Effector memory CD4-positive, alpha-beta T cell (primary cell): ENCODE data around the gene STAB2.

ENCODE experiments used
- DNase-seq, 3 donors: peaks; one replicate each; pipeline ENCODE4 v3.0.0-alpha.2; 2020
- H3K27ac ChIP-seq: 2 replicates; pipeline ENCODE4 v1.7.0; 2013; ENCODE audit warnings: mild to moderate bottlenecking, low read length, moderate library complexity; ENCODE audit not compliant: insufficient read depth, poor library complexity, severe bottlenecking
- H3K27me3 ChIP-seq: replicated peaks from 2 replicates; pipeline ENCODE4 v1.7.0; 2013; ENCODE audit warnings: mild to moderate bottlenecking, low read length; ENCODE audit not compliant: insufficient read depth, control insufficient read depth, poor library complexity, severe bottlenecking
- H3K36me3 ChIP-seq: 2 replicates; pipeline ENCODE4 v1.7.0; 2013; ENCODE audit warnings: mild to moderate bottlenecking, low read length, moderate library complexity; ENCODE audit not compliant: control insufficient read depth, insufficient read depth
- H3K4me1 ChIP-seq: 2 replicates; pipeline ENCODE4 v1.7.0; 2013; ENCODE audit warnings: low read length, mild to moderate bottlenecking; ENCODE audit not compliant: control insufficient read depth, insufficient read depth, poor library complexity, severe bottlenecking
- H3K4me3 ChIP-seq: 2 replicates; pipeline ENCODE4 v1.7.0; 2013; ENCODE audit warnings: low read length, low read depth, mild to moderate bottlenecking; ENCODE audit not compliant: insufficient read depth, poor library complexity, severe bottlenecking
- H3K9me3 ChIP-seq: 2 replicates; pipeline ENCODE4 v1.7.0; 2013; ENCODE audit warnings: mild to moderate bottlenecking, low read length, moderate library complexity; ENCODE audit not compliant: control insufficient read depth

Gene STAB2

GRCh38 chr12:103679421-103680170, 92.5 kb downstream of the STAB2 start:
- DNase-seq = no peak
- Histone ChIP-seq H3K4me3 (no peak overlapping the region), H3K4me1 (no peaks in the 10 kb centered on the region), H3K36me3 (no peaks in the 10 kb centered on the region), H3K27ac (no peak overlapping the region), H3K9me3 (no peaks in the 10 kb centered on the region), H3K27me3 (no peaks in the 10 kb centered on the region)

GRCh38 chr12:103680591-103681141, 93.6 kb downstream of the STAB2 start:
- no peaks in the 10 kb centered on the region for H3K9me3 ChIP-seq
- H3K27me3 ChIP-seq = no peaks in the 10 kb centered on the region
- no peak overlapping the region for H3K27ac ChIP-seq
- no peak overlapping the region for H3K4me3 ChIP-seq
- no peak for DNase-seq
- no peaks in the 10 kb centered on the region for H3K4me1 ChIP-seq
- H3K36me3 ChIP-seq = no peaks in the 10 kb centered on the region

GRCh38 chr12:103686026-103686425, 99.0 kb downstream of the STAB2 start:
- Histone ChIP-seq H3K27ac (no peak overlapping the region), H3K4me3 (no peak overlapping the region), H3K27me3 (no peaks in the 10 kb centered on the region), H3K36me3 (no peaks in the 10 kb centered on the region), H3K4me1 (no peaks in the 10 kb centered on the region), H3K9me3 (no peaks in the 10 kb centered on the region)
- DNase-seq = no peak

- no peak for DNase-seq
These were observed 100.2 kb downstream of the STAB2 start for GRCh38 chr12:103687253-103687652.

GRCh38 chr12:103688376-103689063, 101.4 kb downstream of the STAB2 start:
- Histone ChIP-seq H3K27me3 (no peaks in the 10 kb centered on the region), H3K36me3 (no peaks in the 10 kb centered on the region), H3K9me3 (no peaks in the 10 kb centered on the region), H3K4me3 (no peak overlapping the region), H3K27ac (no peak overlapping the region), H3K4me1 (no peaks in the 10 kb centered on the region)
- DNase-seq = no peak

More at GRCh38 chr12:103687253-103687652, 100.2 kb downstream of the STAB2 start:
- Histone ChIP-seq H3K27ac (no peak overlapping the region), H3K36me3 (no peaks in the 10 kb centered on the region), H3K27me3 (no peaks in the 10 kb centered on the region), H3K4me1 (no peaks in the 10 kb centered on the region), H3K9me3 (no peaks in the 10 kb centered on the region), H3K4me3 (no peak overlapping the region)

- no peaks in the 10 kb centered on the region for H3K27me3 ChIP-seq
- DNase-seq = no peak
- no peak overlapping the region for H3K4me3 ChIP-seq
- H3K4me1 ChIP-seq = no peaks in the 10 kb centered on the region
- no peaks in the 10 kb centered on the region for H3K9me3 ChIP-seq
- no peak overlapping the region for H3K27ac ChIP-seq
- no peaks in the 10 kb centered on the region for H3K36me3 ChIP-seq
These were observed 103.4 kb downstream of the STAB2 start for GRCh38 chr12:103690426-103690825.

GRCh38 chr12:103691063-103691462, 104.0 kb downstream of the STAB2 start:
- DNase-seq = no peak
- no peaks in the 10 kb centered on the region for H3K27me3 ChIP-seq

GRCh38 chr12:103696101-103696500, 109.0 kb downstream of the STAB2 start:
- H3K27ac ChIP-seq = no peak overlapping the region
- no peaks in the 10 kb centered on the region for H3K9me3 ChIP-seq
- DNase-seq = no peak
- H3K4me3 ChIP-seq = no peak overlapping the region
- no peaks in the 10 kb centered on the region for H3K27me3 ChIP-seq
- no peaks in the 10 kb centered on the region for H3K36me3 ChIP-seq
- no peaks in the 10 kb centered on the region for H3K4me1 ChIP-seq

More at GRCh38 chr12:103691063-103691462, 104.0 kb downstream of the STAB2 start:
- Histone ChIP-seq H3K4me1 (no peaks in the 10 kb centered on the region), H3K4me3 (no peak overlapping the region), H3K36me3 (no peaks in the 10 kb centered on the region), H3K27ac (no peak overlapping the region), H3K9me3 (no peaks in the 10 kb centered on the region)

GRCh38 chr12:103697971-103698751, 111.1 kb downstream of the STAB2 start:
- H3K4me3 ChIP-seq = no peak overlapping the region
- no peak overlapping the region for H3K27ac ChIP-seq
- H3K4me1 ChIP-seq = no peaks in the 10 kb centered on the region
- no peaks in the 10 kb centered on the region for H3K36me3 ChIP-seq
- H3K9me3 ChIP-seq = no peaks in the 10 kb centered on the region
- no peaks in the 10 kb centered on the region for H3K27me3 ChIP-seq
- no peak for DNase-seq
